22Rv1 (cell line): ENCODE data around the gene GRB2.

Experiments
- H3K27ac ChIP-seq: fragments of 450-650 bp; 2 replicates; pipeline ENCODE4 v1.5.1; 2017
- CTCF ChIP-seq: fragments of 450-650 bp; IDR thresholded peaks from 2 replicates; pipeline ENCODE4 v1.5.1; 2017; ENCODE audit warnings: mild to moderate bottlenecking
- ZFX ChIP-seq: fragments of 450-650 bp; IDR thresholded peaks from 2 replicates; pipeline ENCODE4 v1.6.1; 2017; ENCODE audit warnings: antibody characterized with exemption, borderline replicate concordance

GRB2 gene

GRCh38 chr17:75428543-75429469 is 23.3 kb upstream of the GRB2 start:
- no peak overlapping the region for H3K27ac ChIP-seq
- TF ChIP-seq ZFX (no peak), CTCF (no peak)

GRCh38 chr17:75418531-75418930 is 13.1 kb upstream of the GRB2 start:
- TF ChIP-seq ZFX (no peak), CTCF (no peak)
- H3K27ac ChIP-seq, result no peak overlapping the region

- no peak for TF ChIP-seq ZFX
- TF ChIP-seq CTCF, result no peak
- no peak overlapping the region for H3K27ac ChIP-seq
These were observed 11.6 kb upstream of the GRB2 start for GRCh38 chr17:75417054-75417580.

GRCh38 chr17:75416006-75416405 is 10.5 kb upstream of the GRB2 start:
- TF ChIP-seq ZFX, result no peak
- no peak for TF ChIP-seq CTCF
- H3K27ac ChIP-seq, result no peak overlapping the region

- no peak overlapping the region for H3K27ac ChIP-seq
These were observed 9.0 kb upstream of the GRB2 start for GRCh38 chr17:75414488-75414887.

GRCh38 chr17:75412455-75413317 is 7.2 kb upstream of the GRB2 start:
- peak; percentile 87 for TF ChIP-seq CTCF
- no peak for TF ChIP-seq ZFX
- no peak overlapping the region for H3K27ac ChIP-seq

More at GRCh38 chr17:75414488-75414887, 9.0 kb upstream of the GRB2 start:
- TF ChIP-seq CTCF, result no peak
